H1 (cell line): ENCODE results near the gene CCDC77.

Experiments
- ATF2 ChIP-seq: IDR thresholded peaks from 2 replicates; pipeline ENCODE4 v1.6.1; 2012; ENCODE audit warnings: low read length, inconsistent platforms
- CHD1 ChIP-seq: IDR thresholded peaks from 2 replicates; pipeline ENCODE4 v1.6.1; 2012; ENCODE audit warnings: low read depth, low read length, improper control_type of control experiment
- CTCF ChIP-seq, 3 experiments: IDR thresholded peaks; 1 replicate in 2 of 3; 2 replicates in 1 of 3; pipeline versions ENCODE4 v1.5.1 to v1.6.1; 2011; ENCODE audit warnings: low read length in 3 of 3, mild to moderate bottlenecking in 3 of 3, inconsistent platforms in 2 of 3, low read depth in 1 of 3, moderate library complexity in 1 of 3; ENCODE audit not compliant: insufficient read depth in 1 of 3; ENCODE audit errors: control extremely low read depth in 1 of 3
- EP300 ChIP-seq, 2 experiments: IDR thresholded peaks; 1 replicate in 1 of 2; 2 replicates in 1 of 2; pipeline ENCODE4 v1.6.1; 2011 to 2012; ENCODE audit warnings: low read depth in 2 of 2, low read length in 2 of 2, mild to moderate bottlenecking in 2 of 2, borderline replicate concordance in 1 of 2, inconsistent platforms in 1 of 2, moderate library complexity in 1 of 2
- GABPA ChIP-seq: IDR thresholded peaks from 2 replicates; pipeline ENCODE4 v1.6.1; 2011; ENCODE audit warnings: mild to moderate bottlenecking, low read length, moderate library complexity, borderline replicate concordance; ENCODE audit not compliant: insufficient read depth
- KDM5A ChIP-seq: fragments of 200-600 bp; IDR thresholded peaks from 2 replicates; pipeline ENCODE4 v1.7.1; 2012; ENCODE audit warnings: mild to moderate bottlenecking, low read length, inconsistent platforms, mixed read lengths
- POLR2A ChIP-seq, 2 experiments: IDR thresholded peaks; 1 replicate in 1 of 2; 2 replicates in 1 of 2; pipeline ENCODE4 v1.6.1; 2011; ENCODE audit warnings: low read depth in 2 of 2, low read length in 2 of 2, mild to moderate bottlenecking in 2 of 2; ENCODE audit errors: control extremely low read depth in 1 of 2
- POLR2AphosphoS5 ChIP-seq: IDR thresholded peaks from 2 replicates; pipeline ENCODE4 v1.6.1; 2011; ENCODE audit warnings: low read depth, low read length
- TEAD4 ChIP-seq: IDR thresholded peaks from 2 replicates; pipeline ENCODE4 v1.6.1; 2012; ENCODE audit warnings: low read depth, low read length, inconsistent platforms, mixed read lengths
- ZNF274 ChIP-seq: IDR thresholded peaks from 2 replicates; pipeline ENCODE4 v1.7.0; 2012; ENCODE audit warnings: low read length, borderline replicate concordance; ENCODE audit errors: extremely low read depth

GRCh38 chr12:449203-449602 is 47.8 kb downstream of the CCDC77 start:
- TF ChIP-seq CHD1 (no peak), KDM5A (no peak), EP300 (IDR thresholded peaks at IDR 0.05; ENCODE audit: borderline replicate concordance in 1 of 2, low read depth in 2 of 2, low read length in 2 of 2) (no peak), ZNF274 (no peak), POLR2AphosphoS5 (no peak), ATF2 (no peak), CTCF (IDR thresholded peaks at IDR 0.05; ENCODE audit: control extremely low read depth in 1 of 3, insufficient read depth in 1 of 3, low read depth in 1 of 3, low read length in 3 of 3) (no peak), POLR2A (IDR thresholded peaks at IDR 0.05; ENCODE audit: control extremely low read depth in 1 of 2, low read depth in 2 of 2, low read length in 2 of 2) (no peak), TEAD4 (no peak), GABPA (no peak)
